Mucosa of rectum (tissue), 2 donors: ENCODE measurements around the gene DDX5.

ENCODE experiments used
- H3K27ac ChIP-seq, 2 donors: one replicate each; pipeline ENCODE4 v1.7.0; 2013; ENCODE audit warnings: inconsistent platforms in 2 of 2, low read depth in 2 of 2, low read length in 2 of 2
- H3K27me3 ChIP-seq, 2 donors: one replicate each; pipeline ENCODE4 v1.7.0; 2013; ENCODE audit warnings: low read length in 2 of 2; ENCODE audit not compliant: control insufficient read depth in 2 of 2, insufficient read depth in 2 of 2
- H3K36me3 ChIP-seq, 2 donors: one replicate each; pipeline ENCODE4 v1.7.0; 2013; ENCODE audit warnings: low read length in 2 of 2; ENCODE audit not compliant: control insufficient read depth in 2 of 2, insufficient read depth in 2 of 2
- H3K4me1 ChIP-seq, 2 donors: one replicate each; pipeline ENCODE4 v1.7.0; 2013; ENCODE audit warnings: low read length in 2 of 2, mild to moderate bottlenecking in 1 of 2; ENCODE audit not compliant: control insufficient read depth in 2 of 2, insufficient read depth in 2 of 2
- H3K4me3 ChIP-seq, 2 donors: one replicate each; pipeline ENCODE4 v1.7.0; 2013; ENCODE audit warnings: low read length in 2 of 2
- H3K9ac ChIP-seq, 2 donors: one replicate each; pipeline ENCODE4 v1.7.0; 2013; ENCODE audit warnings: low read length in 2 of 2, low read depth in 1 of 2, mild to moderate bottlenecking in 1 of 2
- H3K9me3 ChIP-seq, 2 donors: one replicate each; pipeline ENCODE4 v1.7.0; 2013; ENCODE audit warnings: low read length in 2 of 2; ENCODE audit not compliant: control insufficient read depth in 2 of 2
- donor health status: healthy.
- donor health status: Normal muscosa, but diverticular disease.

DDX5 gene

GRCh38 chr17:64536913-64537312, 30.8 kb upstream of the DDX5 start:
- Histone ChIP-seq H3K27me3 (no peaks in the 10 kb centered on the region), H3K4me3 (no peak overlapping the region), H3K9me3 (peaks cover 0 to 2% of the 10 kb centered on the region in 2 donors), H3K4me1 (no peaks in the 10 kb centered on the region), H3K27ac (no peak overlapping the region), H3K9ac (no peak overlapping the region), H3K36me3 (peaks cover 61 to 66% of the 10 kb centered on the region in 2 donors)

GRCh38 chr17:64535357-64535756, 29.3 kb upstream of the DDX5 start:
- peaks cover 0 to 2% of the 10 kb centered on the region in 2 donors for H3K9me3 ChIP-seq
- no peak overlapping the region for H3K4me3 ChIP-seq
- H3K27me3 ChIP-seq, result no peaks in the 10 kb centered on the region
- H3K4me1 ChIP-seq, result no peaks in the 10 kb centered on the region
- H3K27ac ChIP-seq, result no peak overlapping the region
- H3K9ac ChIP-seq, result no peak overlapping the region
- peaks cover 68 to 78% of the 10 kb centered on the region in 2 donors for H3K36me3 ChIP-seq

- no peaks in the 10 kb centered on the region for H3K27me3 ChIP-seq
- peaks cover 0 to 2% of the 10 kb centered on the region in 2 donors for H3K9me3 ChIP-seq
- no peak overlapping the region for H3K9ac ChIP-seq
- no peak overlapping the region for H3K4me3 ChIP-seq
- H3K27ac ChIP-seq, result no peak overlapping the region
- H3K36me3 ChIP-seq, result peaks cover 72 to 83% of the 10 kb centered on the region in 2 donors
- H3K4me1 ChIP-seq, result no peaks in the 10 kb centered on the region
Observed at GRCh38 chr17:64534187-64534586, 28.1 kb upstream of the DDX5 start.

GRCh38 chr17:64533784-64534183, 27.7 kb upstream of the DDX5 start:
- no peak overlapping the region for H3K4me3 ChIP-seq
- H3K27me3 ChIP-seq, result no peaks in the 10 kb centered on the region
- no peaks in the 10 kb centered on the region for H3K4me1 ChIP-seq
- H3K27ac ChIP-seq, result no peak overlapping the region
- peaks cover 76 to 83% of the 10 kb centered on the region in 2 donors for H3K36me3 ChIP-seq
- no peak overlapping the region for H3K9ac ChIP-seq
- peaks cover 0 to 2% of the 10 kb centered on the region in 2 donors for H3K9me3 ChIP-seq

GRCh38 chr17:64532409-64532808, 26.3 kb upstream of the DDX5 start:
- Histone ChIP-seq H3K4me1 (no peaks in the 10 kb centered on the region), H3K4me3 (no peak overlapping the region), H3K9me3 (peaks cover 0 to 2% of the 10 kb centered on the region in 2 donors), H3K27ac (no peak overlapping the region), H3K36me3 (peaks cover 79 to 86% of the 10 kb centered on the region in 2 donors), H3K27me3 (no peaks in the 10 kb centered on the region), H3K9ac (no peak overlapping the region)

GRCh38 chr17:64531955-64532371, 25.9 kb upstream of the DDX5 start:
- peaks cover 0 to 2% of the 10 kb centered on the region in 2 donors for H3K9me3 ChIP-seq
- no peak overlapping the region for H3K27ac ChIP-seq
- no peaks in the 10 kb centered on the region for H3K4me1 ChIP-seq
- no peak overlapping the region for H3K9ac ChIP-seq
- H3K4me3 ChIP-seq, result no peak overlapping the region
- no peaks in the 10 kb centered on the region for H3K27me3 ChIP-seq
- H3K36me3 ChIP-seq, result peaks cover 78 to 86% of the 10 kb centered on the region in 2 donors

- Histone ChIP-seq H3K9me3 (no peaks in the 10 kb centered on the region), H3K36me3 (peaks cover 77 to 86% of the 10 kb centered on the region in 2 donors), H3K27ac (no peak overlapping the region), H3K27me3 (no peaks in the 10 kb centered on the region), H3K9ac (no peak overlapping the region), H3K4me3 (no peak overlapping the region), H3K4me1 (no peaks in the 10 kb centered on the region)
Observed at GRCh38 chr17:64529221-64529620, 23.1 kb upstream of the DDX5 start.

- H3K36me3 ChIP-seq, result peaks cover 72 to 85% of the 10 kb centered on the region in 2 donors
- H3K9me3 ChIP-seq, result no peaks in the 10 kb centered on the region
- H3K9ac ChIP-seq, result no peak overlapping the region
- no peak overlapping the region for H3K4me3 ChIP-seq
- H3K4me1 ChIP-seq, result no peaks in the 10 kb centered on the region
- no peaks in the 10 kb centered on the region for H3K27me3 ChIP-seq
- no peak overlapping the region for H3K27ac ChIP-seq
Observed at GRCh38 chr17:64527914-64528313, 21.8 kb upstream of the DDX5 start.

GRCh38 chr17:64520359-64520758, 14.3 kb upstream of the DDX5 start:
- H3K4me1 ChIP-seq, result no peaks in the 10 kb centered on the region
- H3K27me3 ChIP-seq, result no peaks in the 10 kb centered on the region
- H3K9me3 ChIP-seq, result no peaks in the 10 kb centered on the region
- H3K9ac ChIP-seq, result no peak overlapping the region
- no peak overlapping the region for H3K4me3 ChIP-seq
- H3K36me3 ChIP-seq, result peaks cover 54 to 77% of the 10 kb centered on the region in 2 donors
- no peak overlapping the region for H3K27ac ChIP-seq

GRCh38 chr17:64519601-64520000, 13.5 kb upstream of the DDX5 start:
- Histone ChIP-seq H3K27me3 (no peaks in the 10 kb centered on the region), H3K4me1 (no peaks in the 10 kb centered on the region), H3K9me3 (no peaks in the 10 kb centered on the region), H3K4me3 (no peak overlapping the region), H3K9ac (no peak overlapping the region), H3K36me3 (peaks cover 54 to 80% of the 10 kb centered on the region in 2 donors), H3K27ac (no peak overlapping the region)

GRCh38 chr17:64515829-64516228, 9.7 kb upstream of the DDX5 start:
- no peak overlapping the region for H3K27ac ChIP-seq
- no peaks in the 10 kb centered on the region for H3K4me1 ChIP-seq
- H3K4me3 ChIP-seq, result no peak overlapping the region
- no peaks in the 10 kb centered on the region for H3K27me3 ChIP-seq
- H3K36me3 ChIP-seq, result peaks cover 53 to 64% of the 10 kb centered on the region in 2 donors
- no peaks in the 10 kb centered on the region for H3K9me3 ChIP-seq
- no peak overlapping the region for H3K9ac ChIP-seq
